Progenitor cell of endocrine pancreas (in vitro differentiated cells): ENCODE measurements around the gene KRTAP2-4. TPM values are rescaled to one million over a fixed set of nuclear protein-coding genes. Genes with fewer than 3 reads are reported as not detected.
"Not testable (repeated sequence)": the region's sequence is repeated elsewhere in the genome, so short reads cannot be mapped to it uniquely, and the experiment has no call there.

Source experiments
- DNase-seq: peaks from one replicate; pipeline ENCODE4 v3.0.0; 2021; ENCODE audit warnings: low spot score; ENCODE audit not compliant: unreplicated experiment
- H3K27ac Mint-ChIP-seq: 2 replicates; pipeline ENCODE4 v1.8.0; 2021; ENCODE audit warnings: mild to moderate bottlenecking, moderate library complexity, mixed read lengths
- H3K27me3 Mint-ChIP-seq: 2 replicates; pipeline ENCODE4 v1.8.0; 2021; ENCODE audit warnings: mixed read lengths
- H3K36me3 Mint-ChIP-seq: 2 replicates; pipeline ENCODE4 v1.8.0; 2022; ENCODE audit warnings: mixed read lengths; ENCODE audit not compliant: insufficient read depth
- H3K4me1 Mint-ChIP-seq: 2 replicates; pipeline ENCODE4 v1.8.0; 2021; ENCODE audit warnings: low read depth, mixed read lengths
- H3K4me3 Mint-ChIP-seq: 2 replicates; pipeline ENCODE4 v1.8.0; 2021; ENCODE audit warnings: low read depth, mild to moderate bottlenecking, moderate library complexity, mixed read lengths
- H3K9me3 Mint-ChIP-seq: 2 replicates; pipeline ENCODE4 v1.8.0; 2021; ENCODE audit warnings: low read depth, mixed read lengths
- total RNA-seq: library from RNA; stranded (reverse); gene quantifications from 2 replicates; pipeline ENCODE4 v1.2.1, GENCODE V29; 2021
- TF ChIP-seq, protein P1 (sequence below): fragments of 200-600 bp; sonication (generic); IDR thresholded peaks from one replicate; pipeline ENCODE4 v1.5.0; 2021; ENCODE audit warnings: antibody characterized with exemption, mild to moderate bottlenecking; ENCODE audit not compliant: unreplicated experiment

KRTAP2-4 gene
- total RNA-seq, 1 donor from 2014 or later, result not detected

DNA sequence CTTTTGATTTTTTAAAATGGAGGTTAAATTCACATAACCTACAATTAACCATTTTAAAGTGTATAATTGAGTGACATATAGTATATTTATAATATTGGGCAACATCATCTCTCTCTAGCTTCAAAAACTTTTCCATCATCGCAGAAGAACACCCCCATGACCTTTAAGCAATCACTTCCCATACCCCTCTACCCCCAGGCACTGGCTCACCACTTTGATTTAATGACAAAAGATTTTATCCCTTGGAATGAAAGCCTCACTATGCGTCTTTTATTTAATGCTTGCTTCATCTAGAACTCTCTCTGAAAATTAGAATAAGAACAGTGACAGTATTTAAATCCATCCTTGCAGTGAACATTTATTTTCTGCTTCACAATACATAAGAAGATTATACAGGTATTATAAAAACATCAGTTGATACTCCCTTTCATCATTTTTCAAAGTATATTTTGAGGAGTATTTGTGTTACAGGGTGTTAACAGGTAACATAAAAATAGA lies 27.8 kb downstream of the KRTAP2-4 start:
- Mint-ChIP-seq H3K36me3 (no peaks in the 10 kb centered on the region), H3K27me3 (no peaks in the 10 kb centered on the region), H3K27ac (no peak overlapping the region), H3K4me3 (no peak overlapping the region), H3K9me3 (peaks cover 8% of the 10 kb centered on the region), H3K4me1 (peaks cover 3% of the 10 kb centered on the region)
- DNase-seq, result no peak
- TF ChIP-seq, protein P1, sequence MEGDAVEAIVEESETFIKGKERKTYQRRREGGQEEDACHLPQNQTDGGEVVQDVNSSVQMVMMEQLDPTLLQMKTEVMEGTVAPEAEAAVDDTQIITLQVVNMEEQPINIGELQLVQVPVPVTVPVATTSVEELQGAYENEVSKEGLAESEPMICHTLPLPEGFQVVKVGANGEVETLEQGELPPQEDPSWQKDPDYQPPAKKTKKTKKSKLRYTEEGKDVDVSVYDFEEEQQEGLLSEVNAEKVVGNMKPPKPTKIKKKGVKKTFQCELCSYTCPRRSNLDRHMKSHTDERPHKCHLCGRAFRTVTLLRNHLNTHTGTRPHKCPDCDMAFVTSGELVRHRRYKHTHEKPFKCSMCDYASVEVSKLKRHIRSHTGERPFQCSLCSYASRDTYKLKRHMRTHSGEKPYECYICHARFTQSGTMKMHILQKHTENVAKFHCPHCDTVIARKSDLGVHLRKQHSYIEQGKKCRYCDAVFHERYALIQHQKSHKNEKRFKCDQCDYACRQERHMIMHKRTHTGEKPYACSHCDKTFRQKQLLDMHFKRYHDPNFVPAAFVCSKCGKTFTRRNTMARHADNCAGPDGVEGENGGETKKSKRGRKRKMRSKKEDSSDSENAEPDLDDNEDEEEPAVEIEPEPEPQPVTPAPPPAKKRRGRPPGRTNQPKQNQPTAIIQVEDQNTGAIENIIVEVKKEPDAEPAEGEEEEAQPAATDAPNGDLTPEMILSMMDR, result no peak

DNA sequence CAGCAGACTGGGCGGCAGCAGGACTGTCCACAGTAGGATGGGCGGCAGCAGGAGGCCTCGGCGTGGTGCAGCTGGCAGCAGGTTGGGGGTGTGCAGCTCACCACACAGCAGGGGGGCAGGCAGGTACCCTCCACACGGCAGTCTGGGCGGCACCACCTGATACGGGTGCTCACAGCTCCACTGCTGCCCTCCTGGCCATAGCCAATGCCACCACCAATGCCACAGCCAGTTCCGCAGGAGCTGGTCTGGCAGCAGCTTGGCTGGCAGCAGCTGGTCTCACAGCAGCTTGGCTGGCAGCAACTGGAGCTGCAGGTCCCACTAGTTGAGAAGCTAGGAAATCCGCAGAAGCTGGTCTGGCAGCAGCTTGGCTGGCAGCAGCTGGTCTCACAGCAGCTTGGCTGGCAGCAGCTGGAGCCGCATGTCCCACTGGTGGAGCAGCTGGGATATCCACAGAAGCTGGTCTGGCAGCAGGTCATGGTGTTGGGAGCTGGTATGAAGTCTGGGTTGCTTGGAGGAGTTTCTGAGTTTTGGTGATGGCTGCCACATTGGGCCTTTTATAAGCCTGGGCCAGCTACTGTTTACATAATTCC lies 31.2 kb downstream of the KRTAP2-4 start, which contains the start of gene KRTAP1-3:
TSS of gene KRTAP1-3 (minus strand) at position 529 of the 590 bp plus-strand sequence. CDS start at position 476, 53 bp downstream.
- DNase-seq, H3K4me3 Mint-ChIP-seq, H3K9me3 Mint-ChIP-seq, H3K27me3 Mint-ChIP-seq, H3K4me1 Mint-ChIP-seq, H3K36me3 Mint-ChIP-seq, H3K27ac Mint-ChIP-seq: not testable (repeated sequence)

DNA sequence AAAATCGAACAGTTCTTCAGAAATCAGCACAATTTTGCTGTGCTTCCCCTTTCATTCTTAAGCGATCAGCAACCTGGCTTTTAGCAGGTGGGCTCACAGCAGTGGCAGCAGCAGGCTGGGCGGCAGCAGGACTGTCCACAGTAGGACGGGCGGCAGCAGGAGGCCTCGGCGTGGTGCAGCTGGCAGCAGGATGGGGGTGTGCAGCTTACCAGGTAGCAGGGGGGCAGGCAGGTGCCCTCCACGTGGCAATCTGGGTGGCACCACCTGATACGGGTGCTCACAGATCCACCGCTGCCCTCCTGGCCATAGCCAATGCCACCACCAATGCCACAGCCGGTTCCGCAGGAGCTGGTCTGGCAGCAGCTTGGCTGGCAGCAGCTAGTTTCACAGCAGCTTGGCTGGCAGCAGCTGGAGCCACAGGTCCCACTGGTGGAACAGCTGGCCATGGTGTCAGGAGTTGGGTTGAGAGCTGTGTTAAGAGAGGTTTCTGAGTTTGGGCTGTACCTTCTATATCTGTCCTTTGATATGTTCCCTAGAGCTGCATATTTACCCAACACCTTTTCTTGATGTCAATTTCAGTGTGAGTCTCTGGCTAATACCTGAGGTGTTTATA lies 35.9 kb downstream of the KRTAP2-4 start, which contains the start of gene KRTAP1-4:
TSS of gene KRTAP1-4 (minus strand) at position 563 of the 613 bp plus-strand sequence. CDS start at position 446, 117 bp downstream.
- TF ChIP-seq, protein P1, result no peak
- Mint-ChIP-seq H3K4me1 (no peaks in the 10 kb centered on the region), H3K9me3 (no peaks in the 10 kb centered on the region), H3K27me3 (peaks cover 5% of the 10 kb centered on the region), H3K27ac (no peak within 1 kb of the TSS), H3K36me3 (no peaks in the 10 kb centered on the region), H3K4me3 (no peak within 1 kb of the TSS)
- DNase-seq, result no peak

DNA sequence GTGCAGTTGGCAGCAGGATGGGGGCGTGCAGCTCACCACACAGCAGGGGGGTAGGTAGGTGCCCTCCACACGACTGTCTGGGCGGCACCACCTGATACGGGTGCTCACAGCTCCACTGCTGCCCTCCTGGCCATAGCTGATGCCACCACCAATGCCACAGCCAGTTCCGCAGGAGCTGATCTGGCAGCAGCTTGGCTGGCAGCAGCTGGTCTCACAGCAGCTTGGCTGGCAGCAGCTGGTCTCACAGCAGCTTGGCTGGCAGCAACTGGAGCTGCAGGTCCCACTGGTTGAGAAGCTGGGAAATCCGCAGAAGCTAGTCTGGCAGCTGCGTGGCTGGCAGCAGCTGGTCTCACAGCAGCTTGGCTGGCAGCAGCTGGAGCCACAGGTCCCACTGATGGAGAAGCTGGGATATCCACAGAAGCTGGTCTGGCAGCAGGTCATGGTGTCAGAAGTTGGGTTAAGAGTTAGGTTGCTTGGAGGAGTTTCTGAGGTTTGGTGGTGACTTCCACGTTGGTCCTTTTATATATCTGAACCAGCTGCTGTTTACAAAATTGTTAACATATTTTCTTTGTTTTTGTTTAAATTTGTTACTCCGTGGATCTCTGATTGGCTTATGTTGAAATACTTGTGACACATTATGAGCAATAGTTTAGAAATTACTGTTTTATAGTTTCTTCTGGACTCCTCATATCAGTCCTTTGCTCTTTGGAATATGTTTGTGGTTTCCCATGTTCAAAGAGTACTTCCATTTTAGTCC lies 38.8 kb downstream of the KRTAP2-4 start, which contains the start of gene KRTAP1-5:
TSS of gene KRTAP1-5 (minus strand) at position 494 of the 757 bp plus-strand sequence. CDS start at position 441, 53 bp downstream.
- Mint-ChIP-seq H3K9me3 (no peaks in the 10 kb centered on the region), H3K4me1 (no peaks in the 10 kb centered on the region), H3K27ac (no peak within 1 kb of the TSS), H3K27me3 (peaks cover 5% of the 10 kb centered on the region), H3K36me3 (no peaks in the 10 kb centered on the region), H3K4me3 (no peak within 1 kb of the TSS)
- TF ChIP-seq, protein P1, result no peak
- no peak for DNase-seq

DNA sequence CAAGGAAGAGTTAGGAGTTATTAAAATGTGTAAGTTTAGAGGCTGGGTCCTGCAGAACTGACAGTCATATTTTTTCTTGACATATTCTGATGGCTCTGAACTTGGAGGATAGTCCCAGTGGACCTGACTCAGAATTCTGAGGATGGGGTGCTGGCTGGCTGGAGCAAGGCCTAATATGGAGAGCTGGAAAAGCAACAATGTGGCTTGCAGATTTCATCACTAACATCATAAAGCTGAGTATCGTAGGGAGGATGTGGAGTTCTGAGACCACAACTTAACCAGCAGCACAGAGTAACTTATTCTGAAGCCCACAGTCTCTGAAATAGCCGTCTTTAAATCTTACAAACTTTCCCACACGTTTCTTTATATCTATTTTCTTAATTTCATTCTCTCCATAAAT lies 41.0 kb downstream of the KRTAP2-4 start:
- Mint-ChIP-seq H3K4me1 (no peaks in the 10 kb centered on the region), H3K27me3 (peaks cover 5% of the 10 kb centered on the region), H3K27ac (no peak overlapping the region), H3K9me3 (peaks cover 2% of the 10 kb centered on the region), H3K4me3 (no peak overlapping the region), H3K36me3 (no peaks in the 10 kb centered on the region)
- DNase-seq, result no peak
- TF ChIP-seq, protein P1, result no peak
